HUES6 (cell line): ENCODE measurements around the gene CEP250.

Experiments used
- H3K27ac ChIP-seq: 2 replicates; pipeline ENCODE4 v1.7.0; 2013; ENCODE audit warnings: low read depth, mild to moderate bottlenecking, low read length, inconsistent platforms
- H3K27me3 ChIP-seq: 2 replicates; pipeline ENCODE4 v1.6.1; 2013; ENCODE audit warnings: low read length; ENCODE audit not compliant: control insufficient read depth, insufficient read depth
- H3K36me3 ChIP-seq: 2 replicates; pipeline ENCODE4 v1.6.1; 2013; ENCODE audit warnings: low read length; ENCODE audit not compliant: control insufficient read depth, insufficient read depth
- H3K4me1 ChIP-seq: 2 replicates; pipeline ENCODE4 v1.6.1; 2013; ENCODE audit warnings: low read length; ENCODE audit not compliant: control insufficient read depth, insufficient read depth
- H3K4me3 ChIP-seq: 2 replicates; pipeline ENCODE4 v1.5.1; 2013; ENCODE audit warnings: low read depth, low read length
- H3K9ac ChIP-seq: one replicate; pipeline ENCODE4 v1.6.1; 2013; ENCODE audit warnings: mild to moderate bottlenecking, low read length
- H3K9me3 ChIP-seq: 2 replicates; pipeline ENCODE4 v1.6.1; 2013; ENCODE audit warnings: low read depth, low read length; ENCODE audit not compliant: control insufficient read depth, insufficient read depth

Gene CEP250

DNA sequence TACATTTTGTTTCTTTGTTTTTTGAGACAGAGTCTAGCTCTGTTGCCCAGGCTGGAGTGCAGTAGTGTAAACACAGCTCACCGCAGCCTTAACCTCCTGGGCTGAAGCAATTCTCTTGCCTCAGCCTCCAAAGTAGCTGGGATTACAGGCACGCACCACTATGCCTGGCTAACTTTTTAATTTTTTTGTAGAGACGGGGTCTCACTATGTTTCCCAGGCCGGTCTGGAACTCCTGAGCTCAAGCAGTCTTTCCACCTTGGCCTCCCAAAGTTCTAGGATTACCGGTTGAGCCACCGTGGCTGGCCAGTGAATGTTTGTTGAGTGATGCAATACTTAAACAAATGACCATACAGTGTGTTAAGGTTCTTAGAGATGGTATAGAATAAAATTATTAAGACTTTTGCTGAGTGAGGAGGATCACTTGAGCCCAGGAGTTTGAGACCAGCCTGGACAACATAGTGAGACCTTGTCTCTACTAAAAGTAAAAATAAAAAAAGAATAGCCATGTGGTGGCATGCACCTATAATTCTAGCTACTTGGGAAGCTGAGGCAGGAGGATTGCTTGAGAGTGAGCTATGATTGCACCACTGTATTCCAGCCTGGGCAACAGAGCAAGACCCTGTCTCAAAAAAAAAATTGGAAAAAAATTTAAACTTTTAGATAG is 13.4 kb downstream of the CEP250 start:
- Histone ChIP-seq H3K36me3 (peaks cover 90% of the 10 kb centered on the region), H3K4me1 (peaks cover 7% of the 10 kb centered on the region), H3K27me3 (no peaks in the 10 kb centered on the region), H3K9me3 (no peaks in the 10 kb centered on the region), H3K9ac (no peak overlapping the region), H3K4me3 (no peak overlapping the region), H3K27ac (no peak overlapping the region)

DNA sequence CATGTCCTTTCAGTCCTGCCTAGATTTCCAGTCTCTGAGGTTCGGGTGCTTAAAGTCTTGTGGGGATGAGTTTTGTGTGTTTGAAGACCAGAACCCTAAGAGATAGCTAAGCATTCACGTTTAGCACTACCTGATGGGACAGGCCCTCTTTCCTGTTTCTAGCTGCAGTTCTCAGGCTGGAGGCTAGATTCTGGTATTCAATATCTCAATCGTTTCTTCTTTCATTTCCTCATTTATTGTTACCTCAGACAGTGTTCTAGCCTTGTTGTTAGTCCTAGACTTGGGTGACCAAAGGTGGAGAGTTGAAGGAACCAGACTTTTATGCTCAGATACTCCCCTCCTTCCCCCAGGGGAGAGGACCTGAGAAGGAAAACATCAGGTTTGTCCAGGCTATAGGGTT is 16.8 kb downstream of the CEP250 start:
- peaks cover 5% of the 10 kb centered on the region for H3K4me1 ChIP-seq
- no peak overlapping the region for H3K4me3 ChIP-seq
- no peak overlapping the region for H3K9ac ChIP-seq
- no peaks in the 10 kb centered on the region for H3K9me3 ChIP-seq
- no peak overlapping the region for H3K27ac ChIP-seq
- peaks cover 95% of the 10 kb centered on the region for H3K36me3 ChIP-seq
- H3K27me3 ChIP-seq, result no peaks in the 10 kb centered on the region

GRCh38 chr20:35473684-35474083 is 18.3 kb downstream of the CEP250 start:
- H3K4me3 ChIP-seq, result no peak overlapping the region
- no peaks in the 10 kb centered on the region for H3K4me1 ChIP-seq
- H3K27me3 ChIP-seq, result no peaks in the 10 kb centered on the region
- peaks cover 94% of the 10 kb centered on the region for H3K36me3 ChIP-seq
- H3K27ac ChIP-seq, result no peak overlapping the region
- no peak overlapping the region for H3K9ac ChIP-seq
- H3K9me3 ChIP-seq, result no peaks in the 10 kb centered on the region

- H3K4me1 ChIP-seq, result no peaks in the 10 kb centered on the region
- no peaks in the 10 kb centered on the region for H3K9me3 ChIP-seq
- no peak overlapping the region for H3K4me3 ChIP-seq
- H3K9ac ChIP-seq, result no peak overlapping the region
- no peaks in the 10 kb centered on the region for H3K27me3 ChIP-seq
- H3K27ac ChIP-seq, result no peak overlapping the region
- peaks cover 94% of the 10 kb centered on the region for H3K36me3 ChIP-seq
Measured at GRCh38 chr20:35474303-35474871, 19.0 kb downstream of the CEP250 start.

DNA sequence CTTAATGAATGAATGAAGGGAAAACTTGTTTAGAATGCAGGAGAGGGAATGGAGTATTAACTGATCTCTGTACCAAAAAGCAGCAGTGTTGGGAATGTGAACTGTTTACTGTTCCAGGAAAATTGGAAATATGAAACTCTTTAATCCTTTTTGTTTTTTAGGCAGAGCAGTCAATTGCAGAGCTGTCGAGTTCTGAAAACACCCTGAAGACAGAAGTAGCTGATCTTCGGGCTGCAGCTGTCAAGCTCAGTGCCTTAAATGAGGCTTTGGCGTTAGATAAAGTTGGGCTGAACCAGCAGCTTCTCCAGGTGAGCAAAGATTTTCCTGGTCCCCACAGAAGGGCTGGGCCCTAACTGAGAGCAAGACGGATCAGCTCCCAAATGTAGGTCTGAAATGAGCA is 20.9 kb downstream of the CEP250 start:
- Histone ChIP-seq H3K4me3 (no peak overlapping the region), H3K9me3 (no peaks in the 10 kb centered on the region), H3K9ac (no peak overlapping the region), H3K36me3 (peaks cover 90% of the 10 kb centered on the region), H3K4me1 (no peaks in the 10 kb centered on the region), H3K27me3 (no peaks in the 10 kb centered on the region), H3K27ac (no peak overlapping the region)

- Histone ChIP-seq H3K4me3 (no peak overlapping the region), H3K9me3 (0 out of 2 replicates have a peak, but pooled peaks cover 2% of the 10 kb centered on the region), H3K27me3 (no peaks in the 10 kb centered on the region), H3K27ac (no peak overlapping the region), H3K9ac (no peak overlapping the region), H3K36me3 (peaks cover 75% of the 10 kb centered on the region), H3K4me1 (no peaks in the 10 kb centered on the region)
Measured at GRCh38 chr20:35478804-35479472, 23.5 kb downstream of the CEP250 start.

DNA sequence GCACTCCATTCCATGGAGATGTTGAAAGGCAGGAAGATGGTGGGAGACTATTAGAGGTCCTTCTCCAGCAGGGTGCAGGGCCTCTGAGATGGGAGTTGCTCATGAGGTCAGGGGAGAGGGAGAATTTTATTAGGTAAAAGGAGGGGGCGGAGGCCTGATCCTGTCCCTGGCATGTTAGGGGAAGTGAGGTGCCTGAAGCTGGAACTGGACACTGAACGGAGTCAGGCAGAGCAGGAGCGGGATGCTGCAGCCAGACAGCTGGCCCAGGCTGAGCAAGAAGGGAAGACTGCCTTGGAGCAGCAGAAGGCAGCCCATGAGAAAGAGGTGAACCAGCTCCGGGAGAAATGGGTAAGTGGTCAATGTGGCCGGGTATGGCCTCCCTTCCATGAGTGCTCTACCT is 24.4 kb downstream of the CEP250 start:
- Histone ChIP-seq H3K27ac (no peak overlapping the region), H3K27me3 (no peaks in the 10 kb centered on the region), H3K4me1 (no peaks in the 10 kb centered on the region), H3K9me3 (0 out of 2 replicates have a peak, but pooled peaks cover 2% of the 10 kb centered on the region), H3K9ac (no peak overlapping the region), H3K4me3 (no peak overlapping the region), H3K36me3 (peaks cover 75% of the 10 kb centered on the region)

- H3K9ac ChIP-seq, result no peak overlapping the region
- no peaks in the 10 kb centered on the region for H3K4me1 ChIP-seq
- 0 out of 2 replicates have a peak, but pooled peaks cover 2% of the 10 kb centered on the region for H3K9me3 ChIP-seq
- H3K27ac ChIP-seq, result no peak overlapping the region
- H3K27me3 ChIP-seq, result no peaks in the 10 kb centered on the region
- H3K4me3 ChIP-seq, result no peak overlapping the region
- peaks cover 56% of the 10 kb centered on the region for H3K36me3 ChIP-seq
Measured at GRCh38 chr20:35487479-35487878, 32.1 kb downstream of the CEP250 start.

DNA sequence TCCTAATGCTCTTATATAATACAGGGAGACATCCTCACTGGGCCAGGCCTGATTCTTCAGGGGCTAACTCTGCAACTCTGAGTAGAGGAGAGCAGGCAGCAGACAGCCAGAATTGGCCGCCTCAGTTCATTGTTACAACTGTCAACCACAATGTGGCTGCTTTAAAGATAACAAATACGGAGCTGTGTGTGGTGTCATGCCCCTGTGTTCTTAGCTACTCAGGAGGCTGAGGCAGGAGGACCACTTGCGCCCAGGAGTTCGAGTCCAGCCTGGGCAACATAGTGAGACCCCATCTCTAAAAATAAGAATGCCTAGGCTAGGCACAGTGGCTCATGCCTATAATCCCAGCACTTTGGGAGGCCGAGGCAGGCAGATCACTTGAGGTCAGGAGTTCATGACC is 34.3 kb downstream of the CEP250 start:
- H3K36me3 ChIP-seq, result peaks cover 63% of the 10 kb centered on the region
- H3K27ac ChIP-seq, result no peak overlapping the region
- H3K9me3 ChIP-seq, result no peaks in the 10 kb centered on the region
- H3K4me3 ChIP-seq, result no peak overlapping the region
- H3K27me3 ChIP-seq, result no peaks in the 10 kb centered on the region
- H3K4me1 ChIP-seq, result no peaks in the 10 kb centered on the region
- no peak overlapping the region for H3K9ac ChIP-seq

DNA sequence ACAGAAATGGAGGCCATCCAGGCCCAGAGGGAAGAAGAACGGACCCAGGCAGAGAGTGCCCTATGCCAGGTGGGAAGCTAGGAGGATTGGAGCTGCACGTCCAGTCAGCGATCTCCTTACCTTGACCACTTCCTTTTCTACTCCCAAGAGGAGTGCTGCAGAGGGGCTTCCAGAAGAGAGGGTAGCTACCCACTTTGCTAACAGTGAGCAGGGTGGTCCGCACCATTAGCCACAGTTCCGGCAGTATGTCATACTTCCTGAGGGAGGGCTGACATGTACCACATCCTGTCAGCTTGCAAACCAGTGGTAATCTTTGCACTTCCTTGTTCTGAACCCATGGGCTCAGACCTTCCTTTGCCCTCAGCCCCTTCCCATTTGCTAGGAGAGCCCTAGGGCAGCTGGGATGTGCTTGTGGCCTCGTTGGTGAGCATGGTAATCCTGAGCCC is 35.4 kb downstream of the CEP250 start:
- Histone ChIP-seq H3K4me1 (no peaks in the 10 kb centered on the region), H3K27me3 (no peaks in the 10 kb centered on the region), H3K36me3 (peaks cover 72% of the 10 kb centered on the region), H3K9me3 (no peaks in the 10 kb centered on the region), H3K4me3 (no peak overlapping the region), H3K9ac (no peak overlapping the region), H3K27ac (no peak overlapping the region)

DNA sequence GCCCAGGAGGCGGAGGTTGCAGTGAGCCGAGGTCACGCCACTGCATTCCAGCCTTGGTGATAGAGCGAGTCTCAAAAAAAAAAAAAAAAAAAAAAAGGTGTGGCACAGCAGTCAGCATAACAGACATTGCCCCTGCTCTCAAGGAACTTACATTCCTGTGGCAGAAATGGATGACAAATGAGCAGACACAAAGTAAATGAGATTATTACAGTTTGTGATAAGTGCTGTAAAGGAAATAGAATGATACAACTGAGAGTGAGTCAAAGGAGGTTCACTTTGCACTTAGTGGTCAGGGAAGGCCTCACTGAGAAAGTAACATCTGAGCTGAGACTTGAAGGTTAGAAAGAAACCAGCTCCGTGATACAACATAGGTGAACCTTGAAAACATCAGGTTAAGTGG is 36.4 kb downstream of the CEP250 start:
- H3K36me3 ChIP-seq, result peaks cover 74% of the 10 kb centered on the region
- H3K27ac ChIP-seq, result no peak overlapping the region
- H3K9ac ChIP-seq, result no peak overlapping the region
- no peaks in the 10 kb centered on the region for H3K27me3 ChIP-seq
- no peak overlapping the region for H3K4me3 ChIP-seq
- no peaks in the 10 kb centered on the region for H3K4me1 ChIP-seq
- no peaks in the 10 kb centered on the region for H3K9me3 ChIP-seq
